Measurements from ENCODE around the gene DOCK8.
"Not testable (repeated sequence)": the region's sequence is repeated elsewhere in the genome, so short reads cannot be mapped to it uniquely, and the experiment has no call there.

The DOCK8 gene

DNA sequence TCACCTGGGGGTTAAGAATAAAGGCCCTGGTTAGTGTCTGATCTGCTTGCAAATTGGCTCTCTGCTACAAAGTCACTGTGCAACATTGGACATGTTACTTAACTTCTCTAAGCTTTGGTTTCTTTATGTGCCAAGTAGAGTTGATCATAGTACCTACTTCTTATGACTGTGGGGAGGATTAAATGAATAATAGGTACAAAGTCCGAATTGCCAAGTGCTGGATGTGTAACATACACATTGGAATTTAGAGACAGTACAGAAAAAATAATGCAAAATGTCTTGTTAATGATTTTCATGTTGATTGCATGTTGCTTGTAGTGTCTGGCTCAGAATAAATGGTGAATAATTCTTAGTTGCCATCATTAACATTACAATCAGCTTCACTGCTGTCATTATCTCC is 2.2 kb downstream of the DOCK8 start:
- TF ChIP-seq, protein P1, sequence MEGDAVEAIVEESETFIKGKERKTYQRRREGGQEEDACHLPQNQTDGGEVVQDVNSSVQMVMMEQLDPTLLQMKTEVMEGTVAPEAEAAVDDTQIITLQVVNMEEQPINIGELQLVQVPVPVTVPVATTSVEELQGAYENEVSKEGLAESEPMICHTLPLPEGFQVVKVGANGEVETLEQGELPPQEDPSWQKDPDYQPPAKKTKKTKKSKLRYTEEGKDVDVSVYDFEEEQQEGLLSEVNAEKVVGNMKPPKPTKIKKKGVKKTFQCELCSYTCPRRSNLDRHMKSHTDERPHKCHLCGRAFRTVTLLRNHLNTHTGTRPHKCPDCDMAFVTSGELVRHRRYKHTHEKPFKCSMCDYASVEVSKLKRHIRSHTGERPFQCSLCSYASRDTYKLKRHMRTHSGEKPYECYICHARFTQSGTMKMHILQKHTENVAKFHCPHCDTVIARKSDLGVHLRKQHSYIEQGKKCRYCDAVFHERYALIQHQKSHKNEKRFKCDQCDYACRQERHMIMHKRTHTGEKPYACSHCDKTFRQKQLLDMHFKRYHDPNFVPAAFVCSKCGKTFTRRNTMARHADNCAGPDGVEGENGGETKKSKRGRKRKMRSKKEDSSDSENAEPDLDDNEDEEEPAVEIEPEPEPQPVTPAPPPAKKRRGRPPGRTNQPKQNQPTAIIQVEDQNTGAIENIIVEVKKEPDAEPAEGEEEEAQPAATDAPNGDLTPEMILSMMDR (IDR thresholded peaks at IDR 0.05; ENCODE audit: insufficient read depth, low read length, poor library complexity, severe bottlenecking): no peak
- H3K27me3 ChIP-seq (replicated peaks; ENCODE audit: control insufficient read depth, insufficient read depth, low read length): no peaks in the 10 kb centered on the region
- H3K36me3 ChIP-seq (ENCODE audit: control insufficient read depth, insufficient read depth, low read length): no peaks in the 10 kb centered on the region
- H3K4me3 ChIP-seq (replicated peaks; ENCODE audit: low read depth, low read length): no peak overlapping the region
- no peak for DNase-seq (ENCODE audit: extremely low read depth, insufficient read length)

GRCh38 chr9:217950-218349 is 3.3 kb downstream of the DOCK8 start:
- no peak overlapping the region for H3K4me3 ChIP-seq (replicated peaks; ENCODE audit: low read depth, low read length)
- no peak for DNase-seq (ENCODE audit: extremely low read depth, insufficient read length)
- no peaks in the 10 kb centered on the region for H3K36me3 ChIP-seq (ENCODE audit: control insufficient read depth, insufficient read depth, low read length)
- TF ChIP-seq, protein P1 (IDR thresholded peaks at IDR 0.05; ENCODE audit: insufficient read depth, low read length, poor library complexity, severe bottlenecking): no peak
- no peaks in the 10 kb centered on the region for H3K27me3 ChIP-seq (replicated peaks; ENCODE audit: control insufficient read depth, insufficient read depth, low read length)

DNA sequence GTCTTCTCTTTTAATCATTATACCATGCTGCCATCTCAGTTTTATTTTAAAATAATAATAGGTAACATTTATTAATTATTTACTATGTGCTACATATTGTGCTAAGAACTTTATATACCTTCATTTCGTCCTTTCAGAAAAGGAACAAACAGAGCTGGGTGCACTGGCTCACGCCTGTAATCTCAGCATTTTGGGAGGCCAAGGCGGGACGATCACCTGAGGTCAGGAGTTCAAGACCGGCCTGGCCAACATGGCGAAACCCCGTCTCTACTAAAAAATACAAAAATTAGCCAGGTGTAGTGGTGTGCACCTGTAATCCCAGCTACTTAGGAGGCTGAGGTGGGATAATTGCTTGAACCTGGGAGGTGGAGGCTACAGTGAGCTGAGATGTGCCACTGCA is 4.4 kb downstream of the DOCK8 start:
- H3K27me3 ChIP-seq (replicated peaks; ENCODE audit: control insufficient read depth, insufficient read depth, low read length); H3K4me3 ChIP-seq (replicated peaks; ENCODE audit: low read depth, low read length); DNase-seq (ENCODE audit: extremely low read depth, insufficient read length); H3K36me3 ChIP-seq (ENCODE audit: control insufficient read depth, insufficient read depth, low read length): not testable (repeated sequence)

DNA sequence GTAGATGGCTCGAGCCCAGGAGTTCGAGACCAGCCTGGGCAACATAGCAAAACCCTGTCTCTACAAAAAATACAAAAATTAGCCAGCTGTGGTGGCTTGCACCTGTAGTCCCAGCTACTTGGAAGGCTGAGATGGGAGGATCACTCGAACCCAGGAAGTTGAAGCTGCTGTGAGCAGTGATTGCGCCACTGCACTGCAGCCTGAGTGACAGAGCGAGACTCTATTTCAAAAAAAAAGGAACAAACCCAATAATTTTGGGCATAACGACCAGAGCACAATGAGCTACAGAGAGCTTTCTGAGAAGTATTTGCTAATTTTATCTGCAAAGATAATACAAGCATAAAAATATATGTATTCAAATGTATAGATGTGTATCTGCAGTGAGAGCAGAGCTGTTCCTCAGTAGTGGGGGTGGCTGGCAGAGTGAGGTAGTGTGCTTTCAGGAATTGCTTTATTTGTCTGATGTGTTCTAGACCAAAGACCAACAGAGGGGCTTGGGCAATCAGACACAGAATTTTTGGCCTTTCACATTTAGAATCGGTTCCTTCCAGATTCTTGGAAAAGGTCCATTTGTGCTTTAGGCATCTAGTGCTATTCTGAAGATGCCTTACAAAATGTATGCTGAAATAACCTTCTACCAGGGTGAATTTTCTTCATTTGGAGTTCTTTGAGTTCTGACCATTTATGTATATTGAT is 5.2 kb downstream of the DOCK8 start:
- TF ChIP-seq, protein P1 (IDR thresholded peaks at IDR 0.05; ENCODE audit: insufficient read depth, low read length, poor library complexity, severe bottlenecking): no peak
- H3K27me3 ChIP-seq (replicated peaks; ENCODE audit: control insufficient read depth, insufficient read depth, low read length): no peaks in the 10 kb centered on the region
- H3K4me3 ChIP-seq (replicated peaks; ENCODE audit: low read depth, low read length): no peak overlapping the region
- DNase-seq (ENCODE audit: extremely low read depth, insufficient read length): no peak
- H3K36me3 ChIP-seq (ENCODE audit: control insufficient read depth, insufficient read depth, low read length): no peaks in the 10 kb centered on the region

GRCh38 chr9:221989-222776 is 7.5 kb downstream of the DOCK8 start:
- DNase-seq (ENCODE audit: extremely low read depth, insufficient read length): no peak
- Histone ChIP-seq H3K4me3 (replicated peaks; ENCODE audit: low read depth, low read length) (no peak overlapping the region), H3K27me3 (replicated peaks; ENCODE audit: control insufficient read depth, insufficient read depth, low read length) (no peaks in the 10 kb centered on the region), H3K36me3 (ENCODE audit: control insufficient read depth, insufficient read depth, low read length) (no peaks in the 10 kb centered on the region)
- TF ChIP-seq, protein P1 (IDR thresholded peaks at IDR 0.05; ENCODE audit: insufficient read depth, low read length, poor library complexity, severe bottlenecking): no peak

GRCh38 chr9:223152-223551 is 8.5 kb downstream of the DOCK8 start:
- Histone ChIP-seq H3K36me3 (ENCODE audit: control insufficient read depth, insufficient read depth, low read length) (no peaks in the 10 kb centered on the region), H3K27me3 (replicated peaks; ENCODE audit: control insufficient read depth, insufficient read depth, low read length) (no peaks in the 10 kb centered on the region), H3K4me3 (replicated peaks; ENCODE audit: low read depth, low read length) (no peak overlapping the region)
- no peak for DNase-seq (ENCODE audit: extremely low read depth, insufficient read length)
- TF ChIP-seq, protein P1 (IDR thresholded peaks at IDR 0.05; ENCODE audit: insufficient read depth, low read length, poor library complexity, severe bottlenecking): no peak

All from GM06990 (cell line).